ENCODE data around the gene YEATS2.
"Not testable (repeated sequence)": the region's sequence is repeated elsewhere in the genome, so short reads cannot be mapped to it uniquely, and the experiment has no call there.

Gene YEATS2

GRCh38 chr3:183664913-183665381, 32.6 kb upstream of the YEATS2 start:
- TF ChIP-seq CTCF (IDR thresholded peaks at IDR 0.05), result no peak
- H3K4me1 ChIP-seq, result peaks cover 0 to 30% (median 0%) of the 10 kb centered on the region in 4 donors
- no peak overlapping the region for H3K27ac ChIP-seq
- no peak overlapping the region for H3K4me3 ChIP-seq
- DNase-seq, result no peak
- H3K36me3 ChIP-seq, result peaks cover 57 to 67% (median 64%) of the 10 kb centered on the region in 3 donors
- H3K27me3 ChIP-seq, result no peaks in the 10 kb centered on the region
- no peaks in the 10 kb centered on the region for H3K9me3 ChIP-seq
- intact Hi-C loops (cut with DNase I; ENCODE audit: low total_unique reads), result no loop called here

GRCh38 chr3:183680061-183680460, 17.5 kb upstream of the YEATS2 start:
- no peak overlapping the region for H3K27ac ChIP-seq
- H3K9me3 ChIP-seq, result no peaks in the 10 kb centered on the region
- no peak for TF ChIP-seq CTCF (IDR thresholded peaks at IDR 0.05)
- intact Hi-C loops (cut with DNase I; ENCODE audit: low total_unique reads), result no loop called here
- DNase-seq, result no peak
- no peaks in the 10 kb centered on the region for H3K27me3 ChIP-seq
- no peak overlapping the region for H3K4me3 ChIP-seq
- peaks cover 42 to 55% (median 45%) of the 10 kb centered on the region in 3 donors for H3K36me3 ChIP-seq
- no peaks in the 10 kb centered on the region for H3K4me1 ChIP-seq

GRCh38 chr3:183687705-183688104, 9.9 kb upstream of the YEATS2 start:
- Histone ChIP-seq H3K36me3 (peaks cover 0 to 6% (median 0%) of the 10 kb centered on the region in 3 donors), H3K27me3 (no peaks in the 10 kb centered on the region), H3K27ac (no peak overlapping the region), H3K4me3 (no peak overlapping the region), H3K9me3 (no peaks in the 10 kb centered on the region), H3K4me1 (no peaks in the 10 kb centered on the region)
- DNase-seq, result no peak
- intact Hi-C loops (cut with DNase I; ENCODE audit: low total_unique reads), result no loop called here
- TF ChIP-seq CTCF (IDR thresholded peaks at IDR 0.05), result no peak

- H3K27me3 ChIP-seq, result no peaks in the 10 kb centered on the region
- no peak for TF ChIP-seq CTCF (IDR thresholded peaks at IDR 0.05)
- intact Hi-C loops (cut with DNase I; ENCODE audit: low total_unique reads), result no loop called here
- no peaks in the 10 kb centered on the region for H3K36me3 ChIP-seq
- no peaks in the 10 kb centered on the region for H3K9me3 ChIP-seq
- no peak overlapping the region for H3K4me3 ChIP-seq
- H3K27ac ChIP-seq, result no peak overlapping the region
- no peaks in the 10 kb centered on the region for H3K4me1 ChIP-seq
- DNase-seq, result no peak
Observed at GRCh38 chr3:183688874-183689273, 8.7 kb upstream of the YEATS2 start.

GRCh38 chr3:183689621-183690020, 8.0 kb upstream of the YEATS2 start:
- not testable (repeated sequence) for H3K4me1 ChIP-seq, H3K27ac ChIP-seq, DNase-seq, H3K9me3 ChIP-seq, H3K4me3 ChIP-seq, H3K36me3 ChIP-seq, H3K27me3 ChIP-seq
- intact Hi-C loops (cut with DNase I; ENCODE audit: low total_unique reads), result loop anchor here (5.0 kb wide), 1 partner anchor 62 kb away; no protein-coding TSS in a partner anchor

- Histone ChIP-seq H3K4me3 (no peak overlapping the region), H3K4me1 (no peaks in the 10 kb centered on the region), H3K27me3 (no peaks in the 10 kb centered on the region), H3K9me3 (no peaks in the 10 kb centered on the region), H3K36me3 (no peaks in the 10 kb centered on the region), H3K27ac (no peak overlapping the region)
- DNase-seq, result no peak
- intact Hi-C loops (cut with DNase I; ENCODE audit: low total_unique reads), result loop anchor here (5.0 kb wide), 1 partner anchor 63 kb away; no protein-coding TSS in a partner anchor
- no peak for TF ChIP-seq CTCF (IDR thresholded peaks at IDR 0.05)
Observed at GRCh38 chr3:183690402-183690995, 7.1 kb upstream of the YEATS2 start.

All from tibial artery (tissue), 4 donors.